SK-N-SH treated with all-trans-retinoic acid at 6 μM for 48 hours (cell line): ENCODE data around the gene ISL1.

Experiments used
- ATAC-seq: fragments of 200-7000 bp; cut with Tn5 transposase; 3 replicates; pipeline ENCODE4 v1.9.1; 2020; ENCODE audit warnings: mild to moderate bottlenecking, moderate library complexity
- ARNTL ChIP-seq: fragments of 450-650 bp; formaldehyde crosslinking; IDR thresholded peaks from 2 replicates; pipeline ENCODE4 v1.5.0; 2020; ENCODE audit warnings: low read depth, mild to moderate bottlenecking, moderate library complexity, borderline replicate concordance
- CREB5 ChIP-seq: fragments of 250-450 bp; sonication (Bioruptor Pico); IDR thresholded peaks from 2 replicates; pipeline ENCODE4 v1.5.1; 2020; ENCODE audit warnings: low read depth, mild to moderate bottlenecking, moderate library complexity
- CSRNP3 ChIP-seq: fragments of 250-450 bp; sonication (Bioruptor Pico); IDR thresholded peaks from 2 replicates; pipeline ENCODE4 v1.5.1; 2021; ENCODE audit warnings: mild to moderate bottlenecking, moderate library complexity
- ESRRG ChIP-seq: fragments of 250-450 bp; sonication (Bioruptor Pico); IDR thresholded peaks from 2 replicates; pipeline ENCODE4 v1.6.1; 2021; ENCODE audit warnings: mild to moderate bottlenecking
- ISL1 ChIP-seq: fragments of 250-450 bp; sonication (Bioruptor Pico); IDR thresholded peaks from 2 replicates; pipeline ENCODE4 v2.1.2; 2022; ENCODE audit warnings: mild to moderate bottlenecking, moderate library complexity
- OSR1 ChIP-seq: fragments of 250-450 bp; sonication (Bioruptor Pico); IDR thresholded peaks from 2 replicates; pipeline ENCODE4 v1.8.0; 2022; ENCODE audit warnings: moderate library complexity, mild to moderate bottlenecking, inconsistent platforms
- PATZ1 ChIP-seq: fragments of 250-450 bp; sonication (Bioruptor Pico); IDR thresholded peaks from 2 replicates; pipeline ENCODE4 v1.8.0; 2020; ENCODE audit warnings: mild to moderate bottlenecking, moderate library complexity, borderline replicate concordance
- POU6F1 ChIP-seq: fragments of 250-450 bp; sonication (Bioruptor Pico); IDR thresholded peaks from 2 replicates; pipeline ENCODE4 v1.8.0; 2021; ENCODE audit warnings: low read depth, mild to moderate bottlenecking, moderate library complexity, borderline replicate concordance
- RARB ChIP-seq: fragments of 250-450 bp; sonication (Bioruptor Pico); IDR thresholded peaks from 2 replicates; pipeline ENCODE4 v1.8.0; 2021; ENCODE audit warnings: mild to moderate bottlenecking, moderate library complexity
- TCF4 ChIP-seq: fragments of 250-450 bp; sonication (Bioruptor Pico); IDR thresholded peaks from 2 replicates; pipeline ENCODE4 v1.8.0; 2021; ENCODE audit warnings: mild to moderate bottlenecking, moderate library complexity, borderline replicate concordance
- TOX ChIP-seq: fragments of 250-450 bp; sonication (Bioruptor Pico); IDR thresholded peaks from 2 replicates; pipeline ENCODE4 v1.8.0; 2021; ENCODE audit warnings: mild to moderate bottlenecking, moderate library complexity, borderline replicate concordance
- TSHZ2 ChIP-seq: fragments of 250-450 bp; sonication (Bioruptor Pico); IDR thresholded peaks from 2 replicates; pipeline ENCODE4 v1.5.0; 2020; ENCODE audit warnings: mild to moderate bottlenecking, moderate library complexity
- ZFP30 ChIP-seq: fragments of 450-650 bp; formaldehyde crosslinking; IDR thresholded peaks from 2 replicates; pipeline ENCODE4 v1.5.0; 2022; ENCODE audit warnings: mild to moderate bottlenecking, moderate library complexity
- ZNF565 ChIP-seq: fragments of 450-650 bp; formaldehyde crosslinking; conservative IDR thresholded peaks from 2 replicates; pipeline ENCODE4 v1.5.0; 2020; ENCODE audit warnings: low read depth, mild to moderate bottlenecking, moderate library complexity
- ZNF8 ChIP-seq: fragments of 450-650 bp; formaldehyde crosslinking; IDR thresholded peaks from 2 replicates; pipeline ENCODE4 v1.5.0; 2020; ENCODE audit warnings: mild to moderate bottlenecking, moderate library complexity

ISL1 gene

GRCh38 chr5:51399643-51400006 lies 16.4 kb downstream of the ISL1 start:
- no peak for TF ChIP-seq ISL1
- TF ChIP-seq ARNTL (CRISPR knock-in tag) = no peak
- no peak for TF ChIP-seq POU6F1 (CRISPR knock-in tag)
- no peak for TF ChIP-seq TSHZ2 (CRISPR knock-in tag)
- TF ChIP-seq TOX (CRISPR knock-in tag) = no peak
- TF ChIP-seq OSR1 (CRISPR knock-in tag) = no peak
- no peak for TF ChIP-seq ZNF565 (CRISPR knock-in tag)
- TF ChIP-seq RARB (CRISPR knock-in tag) = no peak
- no peak for TF ChIP-seq CREB5
- no peak for TF ChIP-seq PATZ1 (CRISPR knock-in tag)

GRCh38 chr5:51404255-51404654 lies 21.0 kb downstream of the ISL1 start:
- no peak for TF ChIP-seq ZFP30
- TF ChIP-seq ZNF8 (CRISPR knock-in tag) = no peak
- no peak for TF ChIP-seq OSR1 (CRISPR knock-in tag)
- TF ChIP-seq ISL1 = no peak
- TF ChIP-seq ESRRG (CRISPR knock-in tag) = no peak
- TF ChIP-seq TCF4 (CRISPR knock-in tag) = no peak
- TF ChIP-seq RARB (CRISPR knock-in tag) = no peak
- no peak for TF ChIP-seq CSRNP3
- TF ChIP-seq ARNTL (CRISPR knock-in tag) = no peak
- TF ChIP-seq, all 23 proteins: peak for 0
- ATAC-seq = peak; percentile 65

More at GRCh38 chr5:51399643-51400006, 16.4 kb downstream of the ISL1 start:
- no peak for ATAC-seq

GRCh38 chr5:51411921-51412325 lies 28.7 kb downstream of the ISL1 start:
- peak; percentile 28; the same call in 1 of the 2 replicates for TF ChIP-seq TSHZ2 (CRISPR knock-in tag)
- no peak for TF ChIP-seq ZFP30
- 0 out of 2 replicates have a peak, but pooled peaks have one; percentile 7 for TF ChIP-seq ISL1
- peak; percentile 81; the same call in 1 of the 2 replicates for TF ChIP-seq TCF4 (CRISPR knock-in tag)
- peak; percentile 31; the same call in 1 of the 3 replicates for ATAC-seq
